K562 treated with DMSO at 1 percent for 24 hours (cell line): Measurements from ENCODE around the gene CELF4. TPM values are rescaled to one million over a fixed set of nuclear protein-coding genes. Genes with fewer than 3 reads are reported as not detected.

ENCODE experiments used
- total RNA-seq: library from RNA; unstranded; fragments of 300-600 nt; gene quantifications from 2 replicates; pipeline ENCODE4 v1.2.3, GENCODE V29; 2022; ENCODE audit warnings: low read depth; ENCODE audit not compliant: insufficient read depth

The CELF4 gene
- total RNA-seq = 0.71 TPM in 1 of 2 replicates, not detected in the other

GRCh38 chr18:37565101-37565976 lies at the start of gene CELF4:
Gene CELF4 (minus strand): TSS chr18:37565798.

